Prostate gland (tissue), 2 donors: Measurements from ENCODE around the gene DNM3.

ENCODE experiments used
- CTCF ChIP-seq, 4 experiments: fragments of 200-600 bp in 2 of 4; fragments of 450-650 bp in 2 of 4; sonication (generic) in 2 of 4; IDR thresholded peaks; 1 replicate in 3 of 4; 2 replicates in 1 of 4; pipeline ENCODE4 v1.5.1; 2016 to 2019; ENCODE audit warnings: antibody characterized with exemption in 4 of 4, mild to moderate bottlenecking in 2 of 4, moderate library complexity in 2 of 4
- POLR2A ChIP-seq: fragments of 450-650 bp; IDR thresholded peaks from one replicate; pipeline ENCODE4 v1.6.1; 2016; ENCODE audit warnings: antibody characterized with exemption, mild to moderate bottlenecking
- POLR2AphosphoS5 ChIP-seq: sonication (generic); formaldehyde crosslinking; IDR thresholded peaks from one replicate; pipeline ENCODE4 v1.6.1; 2017; ENCODE audit warnings: antibody characterized with exemption

GRCh38 chr1:171954361-171954760 is 113.1 kb downstream of the DNM3 start:
- TF ChIP-seq POLR2A, result no peak
- no peak for TF ChIP-seq CTCF (IDR thresholded peaks at IDR 0.05)
- no peak for TF ChIP-seq POLR2AphosphoS5
